Panc1 (cell line): ENCODE data around the gene NCKAP1. TPM values are rescaled to one million over a fixed set of nuclear protein-coding genes. Genes with fewer than 3 reads are reported as not detected.

ENCODE experiments used
- ATAC-seq: fragments of 200-7000 bp; cut with Tn5 transposase; 2 replicates; pipeline ENCODE4 v1.9.1; 2020; ENCODE audit warnings: mild to moderate bottlenecking, moderate library complexity
- BruUV-seq: library from RNA; stranded (reverse); fragments of 400-500 nt; replicated peaks from 2 replicates; lab custom pipeline; 2021; lab: Mats Ljungman, UMichigan
- CTCF ChIA-PET: fragments of 300-600 bp; sonication (Branson Sonifier 250); formaldehyde crosslinking; loops from one replicate; lab custom pipeline; 2022; ENCODE audit warnings: antibody characterized with exemption; lab: Charles Lee
- POLR2A ChIA-PET: fragments of 300-600 bp; sonication (Branson Sonifier 250); formaldehyde crosslinking; loops from one replicate; lab custom pipeline; 2022; ENCODE audit warnings: antibody characterized with exemption; lab: Charles Lee
- DNase-seq: peaks from one replicate; pipeline ENCODE4 v3.0.0-alpha.2; 2010; ENCODE audit warnings: low read depth, low spot score
- H3K27ac ChIP-seq: 2 replicates; pipeline ENCODE4 v1.5.1; 2011; ENCODE audit warnings: mild to moderate bottlenecking, low read length, inconsistent platforms
- H3K27me3 ChIP-seq: fragments of 200-500 bp; sonication (Bioruptor generic); 2 replicates; pipeline ENCODE4 v1.6.0; 2014; ENCODE audit warnings: low read length, inconsistent platforms; ENCODE audit not compliant: control insufficient read depth, insufficient read depth
- H3K36me3 ChIP-seq: fragments of 200-500 bp; sonication (Bioruptor generic); 2 replicates; pipeline ENCODE4 v1.5.1; 2014; ENCODE audit warnings: inconsistent platforms, mild to moderate bottlenecking, low read length, moderate library complexity; ENCODE audit not compliant: control insufficient read depth, insufficient read depth
- H3K4me1 ChIP-seq: 2 replicates; pipeline ENCODE4 v1.5.1; 2011; ENCODE audit warnings: inconsistent platforms, mild to moderate bottlenecking, low read length, moderate library complexity; ENCODE audit not compliant: control insufficient read depth, insufficient read depth
- H3K4me3 ChIP-seq, 2 experiments: 2 replicates each; pipeline ENCODE4 v1.5.1; 2011 to 2012; ENCODE audit warnings: low read depth in 2 of 2, low read length in 2 of 2, mild to moderate bottlenecking in 2 of 2, inconsistent platforms in 1 of 2, moderate library complexity in 1 of 2
- H3K9me3 ChIP-seq: fragments of 200-500 bp; sonication (Bioruptor generic); 2 replicates; pipeline ENCODE4 v1.5.1; 2014; ENCODE audit warnings: low read depth, mild to moderate bottlenecking, inconsistent platforms, low read length, moderate library complexity; ENCODE audit not compliant: control insufficient read depth, insufficient read depth
- POLR2AphosphoS5 ChIP-seq: IDR thresholded peaks from 2 replicates; pipeline ENCODE4 v1.6.1; 2012; ENCODE audit warnings: mild to moderate bottlenecking, low read depth, low read length, moderate library complexity
- SIN3A ChIP-seq: IDR thresholded peaks from 2 replicates; pipeline ENCODE4 v1.6.1; 2012; ENCODE audit warnings: low read depth, mild to moderate bottlenecking, low read length, moderate library complexity, borderline replicate concordance; ENCODE audit not compliant: insufficient read depth
- TCF7L2 ChIP-seq: IDR thresholded peaks from 2 replicates; pipeline ENCODE4 v1.6.1; 2011; ENCODE audit warnings: mild to moderate bottlenecking, low read depth, low read length, inconsistent platforms
- in situ Hi-C: cut with HindIII; loops from 2 replicates; pipeline ENCODE4 v1.10.0; 2016; ENCODE audit warnings: low sequenced_read_pairs, low pct_unique_long_range_greater_than_20kb
- intact Hi-C: fragments of 100-400 bp; cut with micrococcal nuclease; formaldehyde crosslinking; loops from one replicate; pipeline ENCODE4 v1.10.0; 2022; ENCODE audit not compliant: unreplicated experiment
- total RNA-seq: library from RNA; stranded (reverse); gene quantifications from one replicate; pipeline ENCODE4 v1.2.1, GENCODE V29; 2021; ENCODE audit not compliant: unreplicated experiment
- TF ChIP-seq, protein P1 (sequence below), 2 experiments: IDR thresholded peaks; 2 replicates each; pipeline ENCODE4 v1.6.1; 2011 to 2012; ENCODE audit warnings: low read depth in 2 of 2, control low read depth in 1 of 2, low read length in 1 of 2, mild to moderate bottlenecking in 1 of 2, moderate library complexity in 1 of 2; ENCODE audit not compliant: insufficient read depth in 1 of 2
- TF ChIP-seq, protein P2 (sequence below): fragments of 450-650 bp; IDR thresholded peaks from 2 replicates; pipeline ENCODE4 v1.5.1; 2017; ENCODE audit warnings: mild to moderate bottlenecking

The NCKAP1 gene
- total RNA-seq, 1 experiment from 2014 or later, result 174 TPM

- no peaks in the 10 kb centered on the region; the same call in 1 of the 2 replicates for H3K27me3 ChIP-seq
- ChIA-PET POLR2A (interaction anchor here (0.6 to 1.1 kb wide), 2 partner anchors 43 to 59 kb away, joined by 5 to 12 read pairs; no protein-coding TSS in a partner anchor), CTCF (interaction anchor here (0.6 kb wide), 1 partner anchor 9 kb away, joined by 4 read pairs; no protein-coding TSS in a partner anchor)
- no peaks in the 10 kb centered on the region for H3K9me3 ChIP-seq
- TF ChIP-seq TCF7L2 (no peak), POLR2AphosphoS5 (no peak), SIN3A (no peak)
- TF ChIP-seq, protein P1, sequence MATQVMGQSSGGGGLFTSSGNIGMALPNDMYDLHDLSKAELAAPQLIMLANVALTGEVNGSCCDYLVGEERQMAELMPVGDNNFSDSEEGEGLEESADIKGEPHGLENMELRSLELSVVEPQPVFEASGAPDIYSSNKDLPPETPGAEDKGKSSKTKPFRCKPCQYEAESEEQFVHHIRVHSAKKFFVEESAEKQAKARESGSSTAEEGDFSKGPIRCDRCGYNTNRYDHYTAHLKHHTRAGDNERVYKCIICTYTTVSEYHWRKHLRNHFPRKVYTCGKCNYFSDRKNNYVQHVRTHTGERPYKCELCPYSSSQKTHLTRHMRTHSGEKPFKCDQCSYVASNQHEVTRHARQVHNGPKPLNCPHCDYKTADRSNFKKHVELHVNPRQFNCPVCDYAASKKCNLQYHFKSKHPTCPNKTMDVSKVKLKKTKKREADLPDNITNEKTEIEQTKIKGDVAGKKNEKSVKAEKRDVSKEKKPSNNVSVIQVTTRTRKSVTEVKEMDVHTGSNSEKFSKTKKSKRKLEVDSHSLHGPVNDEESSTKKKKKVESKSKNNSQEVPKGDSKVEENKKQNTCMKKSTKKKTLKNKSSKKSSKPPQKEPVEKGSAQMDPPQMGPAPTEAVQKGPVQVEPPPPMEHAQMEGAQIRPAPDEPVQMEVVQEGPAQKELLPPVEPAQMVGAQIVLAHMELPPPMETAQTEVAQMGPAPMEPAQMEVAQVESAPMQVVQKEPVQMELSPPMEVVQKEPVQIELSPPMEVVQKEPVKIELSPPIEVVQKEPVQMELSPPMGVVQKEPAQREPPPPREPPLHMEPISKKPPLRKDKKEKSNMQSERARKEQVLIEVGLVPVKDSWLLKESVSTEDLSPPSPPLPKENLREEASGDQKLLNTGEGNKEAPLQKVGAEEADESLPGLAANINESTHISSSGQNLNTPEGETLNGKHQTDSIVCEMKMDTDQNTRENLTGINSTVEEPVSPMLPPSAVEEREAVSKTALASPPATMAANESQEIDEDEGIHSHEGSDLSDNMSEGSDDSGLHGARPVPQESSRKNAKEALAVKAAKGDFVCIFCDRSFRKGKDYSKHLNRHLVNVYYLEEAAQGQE (IDR thresholded peaks at IDR 0.05; ENCODE audit: insufficient read depth in 1 of 2, low read depth in 2 of 2, low read length in 1 of 2), result no peak
- TF ChIP-seq, protein P2, sequence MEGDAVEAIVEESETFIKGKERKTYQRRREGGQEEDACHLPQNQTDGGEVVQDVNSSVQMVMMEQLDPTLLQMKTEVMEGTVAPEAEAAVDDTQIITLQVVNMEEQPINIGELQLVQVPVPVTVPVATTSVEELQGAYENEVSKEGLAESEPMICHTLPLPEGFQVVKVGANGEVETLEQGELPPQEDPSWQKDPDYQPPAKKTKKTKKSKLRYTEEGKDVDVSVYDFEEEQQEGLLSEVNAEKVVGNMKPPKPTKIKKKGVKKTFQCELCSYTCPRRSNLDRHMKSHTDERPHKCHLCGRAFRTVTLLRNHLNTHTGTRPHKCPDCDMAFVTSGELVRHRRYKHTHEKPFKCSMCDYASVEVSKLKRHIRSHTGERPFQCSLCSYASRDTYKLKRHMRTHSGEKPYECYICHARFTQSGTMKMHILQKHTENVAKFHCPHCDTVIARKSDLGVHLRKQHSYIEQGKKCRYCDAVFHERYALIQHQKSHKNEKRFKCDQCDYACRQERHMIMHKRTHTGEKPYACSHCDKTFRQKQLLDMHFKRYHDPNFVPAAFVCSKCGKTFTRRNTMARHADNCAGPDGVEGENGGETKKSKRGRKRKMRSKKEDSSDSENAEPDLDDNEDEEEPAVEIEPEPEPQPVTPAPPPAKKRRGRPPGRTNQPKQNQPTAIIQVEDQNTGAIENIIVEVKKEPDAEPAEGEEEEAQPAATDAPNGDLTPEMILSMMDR, result no peak
- peaks cover 5% of the 10 kb centered on the region; the same call in 1 of the 2 replicates for H3K4me1 ChIP-seq
- no peaks in the 10 kb centered on the region for H3K36me3 ChIP-seq
- in situ Hi-C loops (no loop called here), intact Hi-C loops (no loop called here)
- no peak for DNase-seq
- BruUV-seq, result no TSS peak
- peak; percentile 74 for ATAC-seq
- H3K4me3 ChIP-seq, result peak overlapping the region; percentile 95
- peak overlapping the region; percentile 92 for H3K27ac ChIP-seq
Measured at GRCh38 chr2:183079139-183079775, 41.0 kb upstream of the NCKAP1 start.

DNA sequence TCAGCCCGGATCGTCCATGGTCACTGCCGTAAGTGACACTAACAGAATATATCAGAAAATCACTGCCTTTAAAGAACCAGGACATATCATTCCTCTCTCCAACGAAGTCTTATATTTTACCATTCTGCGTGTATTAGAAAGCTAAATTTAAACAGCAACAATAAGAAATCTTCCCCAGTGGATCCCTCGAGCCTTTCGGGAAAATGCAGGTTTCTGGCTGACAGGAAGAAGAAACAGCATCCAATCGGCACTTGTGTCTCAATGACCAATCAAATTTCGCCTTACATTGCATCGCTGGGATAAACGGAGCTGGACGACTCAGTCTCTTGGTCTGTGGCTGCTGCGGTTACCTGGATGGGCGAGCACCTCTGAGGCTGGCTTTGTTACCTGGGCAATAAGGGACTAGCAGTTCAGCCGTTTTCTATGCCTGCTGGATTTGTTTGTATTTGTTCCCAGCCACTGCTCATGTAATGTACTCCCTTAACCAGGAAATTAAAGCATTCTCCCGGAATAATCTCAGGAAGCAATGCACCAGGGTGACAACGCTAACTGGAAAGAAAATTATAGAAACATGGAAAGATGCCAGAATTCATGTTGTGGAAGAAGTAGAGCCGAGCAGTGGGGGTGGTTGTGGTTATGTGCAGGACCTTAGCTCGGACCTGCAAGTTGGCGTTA lies 40.3 kb upstream of the NCKAP1 start, which contains the start of gene DUSP19:
DUSP19 (plus strand) TSS at position 284 of the 675 bp plus-strand sequence; CDS start at position 471, 187 bp downstream.
- peaks cover 5% of the 10 kb centered on the region; the same call in 1 of the 2 replicates for H3K4me1 ChIP-seq
- ChIA-PET CTCF (no interaction called here), POLR2A (interaction anchor here (0.6 to 1.1 kb wide), 2 partner anchors 42 to 60 kb away, joined by 5 to 12 read pairs; no protein-coding TSS in a partner anchor)
- in situ Hi-C loops (no loop called here), intact Hi-C loops (no loop called here)
- peak; percentile 93 for DNase-seq
- H3K27ac ChIP-seq, result peak within 1 kb of the TSS; percentile 92
- peak within 1 kb of the TSS; percentile 95 for H3K4me3 ChIP-seq
- H3K36me3 ChIP-seq, result no peaks in the 10 kb centered on the region
- peak; percentile 96 for ATAC-seq
- no TSS peak for BruUV-seq
- no peaks in the 10 kb centered on the region; the same call in 1 of the 2 replicates for H3K27me3 ChIP-seq
- TF ChIP-seq POLR2AphosphoS5 (peak; percentile 79; the same call in 1 of the 2 replicates), SIN3A (0 out of 2 replicates have a peak, but pooled peaks have one; percentile 68), TCF7L2 (no peak; the same call in 1 of the 2 replicates)
- no peaks in the 10 kb centered on the region for H3K9me3 ChIP-seq
